AG20443 (cell line): ENCODE measurements around the gene DMPK.

Source experiments
- DNase-seq: peaks from one replicate; pipeline ENCODE4 v3.0.0; 2012; ENCODE audit warnings: low spot score, mixed read lengths

Gene DMPK, protein sequence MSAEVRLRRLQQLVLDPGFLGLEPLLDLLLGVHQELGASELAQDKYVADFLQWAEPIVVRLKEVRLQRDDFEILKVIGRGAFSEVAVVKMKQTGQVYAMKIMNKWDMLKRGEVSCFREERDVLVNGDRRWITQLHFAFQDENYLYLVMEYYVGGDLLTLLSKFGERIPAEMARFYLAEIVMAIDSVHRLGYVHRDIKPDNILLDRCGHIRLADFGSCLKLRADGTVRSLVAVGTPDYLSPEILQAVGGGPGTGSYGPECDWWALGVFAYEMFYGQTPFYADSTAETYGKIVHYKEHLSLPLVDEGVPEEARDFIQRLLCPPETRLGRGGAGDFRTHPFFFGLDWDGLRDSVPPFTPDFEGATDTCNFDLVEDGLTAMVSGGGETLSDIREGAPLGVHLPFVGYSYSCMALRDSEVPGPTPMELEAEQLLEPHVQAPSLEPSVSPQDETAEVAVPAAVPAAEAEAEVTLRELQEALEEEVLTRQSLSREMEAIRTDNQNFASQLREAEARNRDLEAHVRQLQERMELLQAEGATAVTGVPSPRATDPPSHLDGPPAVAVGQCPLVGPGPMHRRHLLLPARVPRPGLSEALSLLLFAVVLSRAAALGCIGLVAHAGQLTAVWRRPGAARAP

GRCh38 chr19:45782162-45782691, at the start of gene DMPK:
Gene DMPK (minus strand): TSS chr19:45782490. CDS start chr19:45782352, 138 bp downstream.
- peak; percentile 67 for DNase-seq

GRCh38 chr19:45828945-45829344, 46.7 kb upstream of the DMPK start:
- DNase-seq = no peak

GRCh38 chr19:45828523-45828922, 46.2 kb upstream of the DMPK start:
- no peak for DNase-seq

- no peak for DNase-seq
Observed at GRCh38 chr19:45827459-45828093, 45.3 kb upstream of the DMPK start.

DNA sequence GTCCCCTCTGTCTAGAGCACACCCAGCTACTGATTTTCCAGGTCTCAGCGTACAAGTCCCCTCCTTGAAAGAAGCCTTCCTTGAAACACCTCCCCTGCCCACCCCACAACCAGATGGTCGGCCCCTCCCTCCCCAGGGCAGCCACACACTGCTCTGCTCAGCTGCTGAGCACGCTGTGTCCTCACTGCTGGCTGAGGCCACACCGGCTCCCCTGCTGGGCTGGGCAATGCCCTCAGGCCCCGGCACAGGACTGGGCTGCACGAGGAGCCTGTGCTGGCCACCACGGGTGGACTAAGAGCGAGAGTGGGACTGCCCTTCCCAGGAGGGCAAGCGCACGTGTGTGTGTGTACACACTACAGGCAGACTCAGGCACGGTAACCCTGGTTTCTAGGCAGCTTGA, 44.6 kb upstream of the DMPK start:
- DNase-seq = no peak

- DNase-seq = no peak
Observed at GRCh38 chr19:45825917-45826893, 43.9 kb upstream of the DMPK start.

DNA sequence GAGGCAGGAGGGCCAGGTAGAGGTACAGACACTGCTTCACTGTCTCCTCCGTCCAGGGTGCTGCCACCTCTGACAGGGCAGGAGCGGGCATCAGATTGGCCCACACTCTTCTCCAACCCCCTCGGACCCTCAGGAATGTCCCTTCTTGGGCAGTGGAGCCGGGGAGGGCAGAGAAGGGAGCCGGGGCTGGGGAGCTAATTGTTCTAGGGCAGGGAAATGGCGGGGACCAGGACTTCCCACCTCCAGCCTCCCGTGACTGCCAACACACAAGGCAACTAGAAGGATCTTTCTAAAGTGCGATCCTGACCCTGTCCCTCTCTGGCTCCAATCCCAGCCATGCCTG, 42.9 kb upstream of the DMPK start:
- DNase-seq = no peak

GRCh38 chr19:45824531-45825262, 42.4 kb upstream of the DMPK start:
- DNase-seq = no peak

DNA sequence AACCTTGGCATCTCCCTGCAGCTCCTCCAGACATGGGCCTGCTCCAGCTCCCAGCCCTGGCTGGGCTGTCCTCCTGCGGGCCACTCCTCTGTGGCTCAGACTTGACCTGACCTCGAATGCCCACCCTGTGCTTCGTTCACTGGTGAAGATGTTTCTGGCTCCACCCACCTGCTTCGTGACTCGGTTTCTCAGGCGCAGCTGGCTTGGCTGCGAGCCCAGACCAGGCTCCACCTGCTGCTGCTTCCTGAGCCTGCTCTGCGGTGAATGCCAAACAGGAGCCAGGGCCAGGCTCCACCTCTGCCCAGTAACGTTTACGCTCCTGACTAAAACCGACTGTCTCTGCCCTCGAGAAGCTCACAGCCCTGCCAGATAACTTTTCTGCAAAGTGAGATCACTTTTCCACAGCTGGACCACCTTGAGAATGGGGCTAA, 41.8 kb upstream of the DMPK start:
- DNase-seq = no peak

DNA sequence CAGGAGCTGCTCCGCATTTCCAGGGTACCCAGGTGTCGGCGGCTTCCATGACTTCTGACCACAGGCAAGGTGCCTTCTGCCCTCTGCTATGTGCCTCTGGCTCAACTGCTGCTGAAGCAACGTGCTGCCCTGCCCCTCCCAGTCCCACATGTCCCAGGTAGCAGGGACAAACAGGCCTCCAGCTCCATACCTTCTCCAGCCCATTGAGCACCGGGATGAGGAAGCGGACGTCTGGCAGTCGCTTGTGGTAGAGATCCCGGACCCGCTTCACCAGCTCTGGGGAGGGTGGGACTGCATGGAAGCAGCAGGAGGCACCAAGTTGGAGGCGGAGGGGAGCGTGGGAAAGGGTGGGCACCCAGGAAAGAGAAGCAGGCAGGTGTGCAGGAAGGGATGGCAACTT, 40.9 kb upstream of the DMPK start:
- no peak for DNase-seq

- DNase-seq = no peak
Observed at GRCh38 chr19:45822716-45823115, 40.4 kb upstream of the DMPK start.

DNA sequence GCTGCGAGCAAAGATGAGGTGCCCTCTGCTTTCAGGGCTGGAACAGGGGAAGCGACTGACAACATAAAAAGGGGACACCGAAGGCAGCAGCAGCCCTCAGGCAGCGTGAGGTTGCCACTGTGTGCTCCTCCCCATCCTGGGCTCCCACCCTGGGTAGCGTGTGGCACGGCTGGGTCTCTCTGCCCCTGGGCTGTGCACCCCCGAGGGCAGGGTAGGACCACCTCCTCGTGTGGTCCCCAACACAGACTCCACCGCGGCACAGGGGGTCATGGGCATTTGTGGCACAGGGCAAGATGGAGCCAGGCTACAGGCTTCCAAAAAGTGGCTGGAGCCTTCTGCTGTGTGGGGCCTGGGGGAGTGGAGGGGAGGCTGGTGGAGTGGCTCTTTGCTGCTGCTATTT, 39.3 kb upstream of the DMPK start:
- DNase-seq = no peak

GRCh38 chr19:45821103-45821521, 38.8 kb upstream of the DMPK start:
- no peak for DNase-seq

- DNase-seq = no peak
Observed at GRCh38 chr19:45820413-45821102, 38.3 kb upstream of the DMPK start.

DNA sequence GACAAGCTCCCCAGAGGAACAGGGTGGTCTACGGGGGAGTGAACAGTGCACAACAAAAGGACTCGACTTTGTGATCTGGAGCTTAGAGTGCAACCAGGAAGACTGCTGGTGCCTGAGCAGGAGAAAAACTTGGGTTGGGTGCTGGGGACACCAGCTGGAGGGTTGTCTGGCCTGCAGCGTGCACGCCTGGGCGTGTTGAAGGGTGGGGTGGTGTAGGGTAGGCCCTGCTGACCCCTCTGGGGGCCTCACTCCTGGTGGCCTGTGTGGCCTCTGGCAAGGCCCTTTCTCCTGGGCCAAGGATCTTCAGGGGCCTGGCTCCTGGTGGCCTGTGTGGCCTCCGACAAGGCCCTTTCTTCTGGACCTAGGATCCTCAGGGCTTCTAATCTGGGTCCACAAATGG, 37.5 kb upstream of the DMPK start:
- DNase-seq = no peak

GRCh38 chr19:45817725-45818301, 35.5 kb upstream of the DMPK start:
- no peak for DNase-seq

- peak; percentile 99 for DNase-seq
Observed at GRCh38 chr19:45817010-45817724, 34.9 kb upstream of the DMPK start.

- no peak for DNase-seq
Observed at GRCh38 chr19:45816236-45817009, 34.1 kb upstream of the DMPK start.
